ENCODE measurements around the gene DOK7.
A peak's percentile ranks its signal among the peaks of the same experiment; 100 is the strongest.
"Not testable (repeated sequence)": the region's sequence is repeated elsewhere in the genome, so short reads cannot be mapped to it uniquely, and the experiment has no call there.

The DOK7 gene

DNA sequence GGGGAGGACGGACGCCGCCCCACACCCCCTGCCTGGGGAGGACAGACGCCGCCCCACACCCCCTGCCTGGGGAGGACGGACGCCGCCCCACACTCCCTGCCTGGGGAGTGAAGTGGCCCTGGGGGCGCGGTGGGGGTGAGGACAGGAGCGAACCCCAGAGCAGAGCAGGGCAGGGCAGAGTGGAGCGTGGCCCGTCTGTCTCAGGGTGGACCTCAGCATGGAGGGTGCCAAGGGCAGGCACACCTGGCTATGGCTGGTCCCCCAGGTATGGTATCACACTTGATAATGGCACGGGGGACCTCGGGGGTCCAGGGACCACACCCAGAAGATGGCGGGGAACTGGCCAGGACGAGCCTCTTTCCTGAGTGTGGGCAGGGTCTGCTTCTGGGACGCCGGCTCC lies 59.5 kb downstream of the DOK7 start:
- DNase-seq: no peak

GRCh38 chr4:3523146-3523627 lies 60.1 kb downstream of the DOK7 start:
- DNase-seq: no peak

DNA sequence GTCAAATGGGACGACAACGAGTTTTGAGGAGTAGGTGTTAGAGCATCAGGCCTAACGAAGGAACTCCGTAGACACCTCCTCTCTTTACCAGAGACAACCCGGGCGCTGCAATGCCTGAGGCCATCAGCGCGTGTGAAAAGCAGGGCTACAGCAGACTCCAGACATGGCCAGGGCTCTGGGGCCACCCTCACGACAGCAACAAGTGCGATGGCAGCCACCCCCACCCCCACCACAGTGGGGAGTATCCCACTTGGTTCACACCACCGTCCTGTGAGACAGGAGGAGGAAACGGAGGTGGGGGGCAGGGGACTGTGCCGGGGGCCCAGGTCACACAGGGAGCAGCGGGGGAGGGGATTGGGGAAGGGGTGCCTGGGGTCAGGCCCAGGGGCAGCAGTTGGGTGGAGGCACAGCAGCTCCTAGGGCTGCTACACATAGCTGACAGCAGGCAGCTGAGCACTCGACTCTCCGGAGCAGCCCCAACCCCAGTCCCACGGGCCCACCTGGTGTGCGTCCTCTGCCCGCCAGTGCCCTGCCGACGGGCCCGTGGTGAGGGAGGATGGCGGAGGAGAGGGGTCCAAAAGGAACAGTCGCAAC lies 60.6 kb downstream of the DOK7 start:
- DNase-seq: no peak

DNA sequence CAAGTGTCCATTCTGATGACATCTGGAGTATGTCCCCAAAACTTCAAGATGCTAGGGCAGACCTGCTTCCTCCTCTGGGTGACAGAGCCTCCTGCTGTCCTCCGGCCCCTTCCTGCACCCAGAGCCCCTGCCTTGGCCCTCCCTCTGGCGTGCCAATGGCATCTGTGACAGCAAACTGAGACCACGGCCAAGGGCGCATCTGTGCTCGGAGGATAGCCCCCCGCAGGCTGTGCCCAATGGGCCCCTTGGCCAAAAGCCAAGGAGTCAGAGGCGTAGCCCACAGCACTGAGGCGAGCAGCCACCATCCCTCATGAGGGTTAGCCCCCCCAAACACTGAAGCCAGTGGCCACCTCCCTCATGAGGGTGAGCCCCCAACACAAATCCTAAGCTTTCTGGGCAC lies 61.2 kb downstream of the DOK7 start:
- no peak for DNase-seq

GRCh38 chr4:3524920-3525319 lies 61.8 kb downstream of the DOK7 start:
- no peak for DNase-seq

GRCh38 chr4:3525532-3526430 lies 62.7 kb downstream of the DOK7 start:
- no peak for DNase-seq

- DNase-seq: no peak
Measured at GRCh38 chr4:3526456-3526855, 63.4 kb downstream of the DOK7 start.

GRCh38 chr4:3527101-3527913 lies 64.2 kb downstream of the DOK7 start:
- no peak for DNase-seq

GRCh38 chr4:3527914-3528876 lies 65.1 kb downstream of the DOK7 start:
- no peak for DNase-seq

GRCh38 chr4:3529363-3529762 lies 66.3 kb downstream of the DOK7 start:
- no peak for DNase-seq

GRCh38 chr4:3530051-3530450 lies 66.9 kb downstream of the DOK7 start:
- no peak for DNase-seq

DNA sequence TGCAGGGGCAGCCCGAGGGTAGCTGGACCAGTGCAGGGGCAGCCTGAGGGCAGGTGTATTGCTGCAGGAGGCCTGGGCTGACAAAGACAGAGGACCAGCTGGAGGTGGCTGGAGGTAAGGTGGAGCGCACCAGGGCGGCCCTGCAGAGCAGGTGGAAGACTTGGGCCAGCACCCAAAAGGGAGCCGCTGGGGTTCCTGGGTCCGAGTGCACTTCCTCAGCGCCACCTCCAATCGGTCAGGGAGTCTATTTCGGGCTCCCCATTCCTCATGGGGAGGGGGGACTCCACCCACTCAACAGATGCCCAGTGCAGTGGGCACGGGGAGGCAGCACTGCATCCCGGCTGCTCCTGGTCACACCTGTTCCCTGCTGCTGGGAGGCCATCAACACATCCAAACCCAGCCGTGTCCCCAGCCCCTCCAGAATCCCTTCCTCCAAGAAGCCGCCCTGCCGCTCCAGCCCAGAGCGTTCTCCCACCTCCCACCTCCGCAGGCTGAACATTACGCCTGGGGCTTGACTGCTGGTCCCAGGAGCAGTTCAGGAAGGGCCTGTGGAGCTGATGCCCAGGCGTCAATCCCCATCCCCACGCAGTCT lies 67.7 kb downstream of the DOK7 start:
- DNase-seq: no peak

DNA sequence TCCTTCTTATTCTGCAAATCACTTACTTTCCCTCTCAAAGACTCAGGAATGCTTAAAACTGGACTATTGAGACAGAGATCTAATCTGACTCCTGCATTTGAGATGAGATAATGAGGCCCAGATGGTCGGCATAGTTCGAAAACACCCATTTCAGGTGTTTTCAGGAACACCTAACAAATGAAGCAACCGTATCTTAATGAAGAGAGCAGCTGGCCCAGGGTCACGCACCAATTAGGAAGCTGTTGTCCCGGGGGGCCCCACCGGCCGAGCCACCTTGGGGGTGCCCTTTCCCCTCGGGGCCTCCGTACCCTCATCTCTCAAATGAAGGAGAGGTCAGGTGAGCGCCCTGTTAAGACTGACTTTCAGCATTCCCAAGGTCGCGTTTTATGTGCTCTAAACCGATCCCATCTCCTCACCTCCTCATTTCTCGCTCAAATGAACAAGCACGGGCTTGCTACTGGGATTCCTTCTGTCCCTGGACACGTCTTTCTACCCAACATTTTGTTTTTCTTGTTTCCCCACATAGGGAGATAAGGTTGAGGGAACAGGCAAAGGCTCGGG lies 68.3 kb downstream of the DOK7 start:
- peak in 1 of 3 experiments; percentile 67 for DNase-seq

DNA sequence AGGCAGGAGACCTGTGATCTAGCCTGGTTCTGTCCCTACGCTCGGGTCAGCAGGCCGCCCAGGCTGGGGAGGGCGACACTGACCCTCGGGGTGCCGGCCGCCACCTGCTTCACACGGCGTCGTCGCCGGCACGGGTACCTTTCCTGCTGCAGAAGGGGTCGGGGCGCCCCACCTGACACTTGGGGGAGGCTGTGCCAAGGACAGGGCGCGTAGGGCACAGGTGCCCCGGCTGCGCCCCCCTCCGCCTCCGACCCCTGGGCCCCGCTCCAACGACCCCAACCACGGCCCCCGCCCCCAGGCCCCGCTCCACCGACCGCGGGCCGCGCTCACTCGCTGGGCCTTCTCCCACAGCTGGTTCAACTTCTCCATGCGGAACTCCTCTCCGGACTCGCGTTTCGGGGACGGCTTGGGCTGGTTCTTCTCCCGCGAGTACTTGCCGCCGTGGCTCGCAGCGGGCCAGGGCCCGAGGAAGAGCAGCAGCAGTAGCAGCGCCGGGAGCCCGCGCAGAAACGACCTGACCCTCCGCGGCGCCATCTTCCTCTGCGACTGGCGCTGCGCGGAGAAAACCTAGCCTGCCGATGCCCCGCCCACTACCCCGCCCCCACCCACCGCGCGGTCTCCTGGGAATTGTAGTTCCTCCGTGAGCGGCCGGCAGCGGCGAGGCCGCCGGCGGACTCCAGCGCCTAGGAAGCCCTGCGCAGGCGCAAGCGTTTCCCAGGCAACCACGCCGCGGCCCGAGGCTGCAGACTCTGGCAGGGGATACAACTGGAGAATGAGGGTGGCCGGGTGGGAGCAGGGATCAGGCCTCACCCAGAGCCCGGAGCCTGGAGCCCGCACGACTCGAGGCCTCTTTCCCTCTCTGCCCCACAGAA lies 69.0 kb downstream of the DOK7 start, which contains the start of gene LRPAP1:
TSS of gene LRPAP1 (minus strand) at position 544 of the 872 bp plus-strand sequence. CDS start at position 534, 10 bp downstream.
- DNase-seq: peak; percentile 92 to 96 (median 95)

GRCh38 chr4:3532751-3533422 lies 69.8 kb downstream of the DOK7 start:
- DNase-seq: no peak

GRCh38 chr4:3533423-3533820 lies 70.3 kb downstream of the DOK7 start:
- no peak for DNase-seq

- not testable (repeated sequence) for DNase-seq
Measured at GRCh38 chr4:3535812-3536211, 72.7 kb downstream of the DOK7 start.

DNA sequence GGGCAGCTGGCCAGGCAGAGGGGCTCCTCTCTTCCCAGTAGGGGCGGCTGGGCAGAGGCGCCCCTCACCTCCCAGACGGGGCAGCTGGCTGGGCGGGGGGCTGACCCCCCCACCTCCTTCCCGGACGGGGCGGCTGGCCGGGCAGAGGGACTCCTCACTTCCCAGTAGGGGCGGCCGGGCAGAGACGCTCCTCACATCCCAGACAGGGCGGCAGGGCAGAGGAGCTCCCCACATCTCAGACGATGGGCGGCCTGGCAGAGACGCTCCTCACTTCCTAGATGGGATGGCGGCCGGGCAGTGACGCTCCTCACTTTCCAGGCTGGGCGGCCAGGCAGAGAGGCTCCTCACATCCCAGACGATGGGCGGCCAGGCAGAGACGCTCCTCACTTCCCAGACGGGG lies 75.8 kb downstream of the DOK7 start:
- DNase-seq: not testable (repeated sequence)

DNA sequence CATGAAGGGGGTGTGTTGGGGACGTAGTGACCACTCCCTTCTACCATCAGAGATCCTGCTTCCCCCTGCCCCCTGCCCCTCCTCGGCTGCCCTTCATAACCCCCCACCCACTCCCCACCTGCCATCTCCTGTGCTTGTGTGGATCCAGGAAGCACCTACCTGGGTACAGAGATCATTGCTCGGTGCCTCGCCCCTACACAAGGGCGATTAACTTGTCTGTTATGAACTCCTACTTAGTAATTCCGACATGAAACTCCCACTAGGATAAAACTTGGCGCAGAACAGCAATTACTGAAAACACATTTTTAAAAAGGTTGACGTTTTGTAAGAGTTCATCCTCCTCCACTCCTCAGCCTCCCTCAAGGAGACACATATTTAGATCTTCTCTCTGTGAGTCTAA lies 80.3 kb downstream of the DOK7 start:
- not testable (repeated sequence) for DNase-seq

Measured in NCI-H1417 (cell line).